Measurements from ENCODE around the gene AGAP1.

The AGAP1 gene

GRCh38 chr2:235553291-235553690, 59.4 kb downstream of the AGAP1 start:
- DNase-seq = no peak

GRCh38 chr2:235553696-235554100, 59.9 kb downstream of the AGAP1 start:
- DNase-seq = no peak

GRCh38 chr2:235554385-235554784, 60.5 kb downstream of the AGAP1 start:
- no peak for DNase-seq

GRCh38 chr2:235554936-235555335, 61.1 kb downstream of the AGAP1 start:
- DNase-seq = no peak

- DNase-seq = no peak
Observed at GRCh38 chr2:235555371-235555770, 61.5 kb downstream of the AGAP1 start.

GRCh38 chr2:235556086-235556485, 62.2 kb downstream of the AGAP1 start:
- DNase-seq = no peak

GRCh38 chr2:235556901-235557300, 63.1 kb downstream of the AGAP1 start:
- DNase-seq = no peak

- no peak for DNase-seq
Observed at GRCh38 chr2:235557903-235558302, 64.1 kb downstream of the AGAP1 start.

- no peak for DNase-seq
Observed at GRCh38 chr2:235558572-235558971, 64.7 kb downstream of the AGAP1 start.

- no peak for DNase-seq
Observed at GRCh38 chr2:235560345-235560744, 66.5 kb downstream of the AGAP1 start.

- DNase-seq = no peak
Observed at GRCh38 chr2:235561450-235561849, 67.6 kb downstream of the AGAP1 start.

GRCh38 chr2:235562065-235562747, 68.4 kb downstream of the AGAP1 start:
- no peak for DNase-seq

- no peak for DNase-seq
Observed at GRCh38 chr2:235563056-235563910, 69.4 kb downstream of the AGAP1 start.

- DNase-seq = no peak
Observed at GRCh38 chr2:235564066-235564465, 70.2 kb downstream of the AGAP1 start.

GRCh38 chr2:235564884-235565530, 71.2 kb downstream of the AGAP1 start:
- no peak for DNase-seq

- DNase-seq = no peak
Observed at GRCh38 chr2:235566415-235566814, 72.6 kb downstream of the AGAP1 start.

GRCh38 chr2:235566931-235567495, 73.2 kb downstream of the AGAP1 start:
- no peak for DNase-seq

GRCh38 chr2:235567842-235568241, 74.0 kb downstream of the AGAP1 start:
- DNase-seq = no peak

- DNase-seq = no peak
Observed at GRCh38 chr2:235568431-235568830, 74.6 kb downstream of the AGAP1 start.

GRCh38 chr2:235569837-235570236, 76.0 kb downstream of the AGAP1 start:
- DNase-seq = no peak

GRCh38 chr2:235570256-235570655, 76.4 kb downstream of the AGAP1 start:
- no peak for DNase-seq

- DNase-seq = no peak
Observed at GRCh38 chr2:235570966-235571692, 77.3 kb downstream of the AGAP1 start.

- no peak for DNase-seq
Observed at GRCh38 chr2:235572592-235572991, 78.7 kb downstream of the AGAP1 start.

Data from DMS79 treated with DMSO at 0.1 percent for 48 hours (cell line).